Myocyte (in vitro differentiated cells): Measurements from ENCODE around the gene TXNL1. TPM values are rescaled to one million over a fixed set of nuclear protein-coding genes. Genes with fewer than 3 reads are reported as not detected.
"Not testable (repeated sequence)": the region's sequence is repeated elsewhere in the genome, so short reads cannot be mapped to it uniquely, and the experiment has no call there.

Source experiments
- DNase-seq: peaks from one replicate; pipeline ENCODE4 v3.0.0-alpha.2; 2012; ENCODE audit warnings: low read depth
- polyA plus RNA-seq: library from polyadenylated mRNA; unstranded; fragments of >200 nt; gene quantifications from one replicate; pipeline ENCODE4 v1.2.1, GENCODE V29; 2012; ENCODE audit warnings: missing spikeins
- total RNA-seq: library from RNA; depleted of rRNA; stranded (reverse); fragments of >200 nt; gene quantifications from 2 replicates; pipeline ENCODE4 v1.2.3, GENCODE V29; 2014

TXNL1 gene
- 67.5 and 78.9 TPM in 2 replicates for total RNA-seq
- 58.5 TPM for polyA plus RNA-seq

DNA sequence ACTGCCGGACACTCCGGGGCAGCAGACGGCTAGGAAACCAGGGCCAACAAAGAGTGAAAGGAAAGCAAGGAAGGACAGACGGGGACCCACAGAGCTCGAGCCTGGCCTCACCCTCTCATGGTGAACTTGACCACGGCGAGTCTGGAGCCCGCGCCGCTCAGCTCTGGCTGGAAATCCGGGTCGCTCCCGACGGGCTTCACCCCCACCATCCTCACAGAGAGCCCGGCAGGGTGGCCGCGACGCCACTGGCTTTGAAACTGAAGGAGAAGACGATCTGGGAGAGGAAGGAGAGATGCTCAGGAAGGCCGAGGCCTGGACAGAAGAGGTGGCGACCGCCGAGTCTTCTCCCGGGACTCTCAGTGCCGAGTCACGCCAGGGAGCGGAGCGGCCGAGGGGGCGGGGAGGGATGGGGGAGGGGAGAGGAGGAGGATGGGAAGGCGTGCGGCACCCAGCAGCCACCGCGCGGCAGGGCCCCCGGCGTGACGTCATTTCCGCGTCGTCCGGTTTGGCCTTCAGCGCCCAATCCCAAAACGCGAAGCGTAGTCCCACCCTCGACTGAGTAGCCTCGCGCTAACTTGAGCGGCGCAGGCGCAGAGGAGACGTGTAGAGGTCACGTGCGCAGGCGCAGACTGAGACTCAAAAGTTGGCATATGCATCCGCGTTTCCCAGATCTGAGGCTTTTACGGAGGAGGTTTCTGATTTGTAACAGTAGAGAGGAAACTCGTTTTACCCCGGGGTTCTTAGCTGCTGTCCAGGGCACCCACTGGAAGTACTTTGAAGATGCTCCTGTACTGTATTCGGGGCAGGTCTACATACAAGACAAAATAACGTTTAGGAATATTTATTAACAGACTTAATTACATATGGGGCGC lies at the start of gene TXNL1:
TXNL1 (minus strand) TSS at position 361 of the 872 bp plus-strand sequence; CDS start at position 209, 152 bp downstream.
- peak; percentile 99 for DNase-seq

GRCh38 chr18:56684277-56684676 lies 45.9 kb upstream of the TXNL1 start:
- no peak for DNase-seq

- DNase-seq = no peak
Measured at GRCh38 chr18:56678836-56679565, 40.6 kb upstream of the TXNL1 start.

DNA sequence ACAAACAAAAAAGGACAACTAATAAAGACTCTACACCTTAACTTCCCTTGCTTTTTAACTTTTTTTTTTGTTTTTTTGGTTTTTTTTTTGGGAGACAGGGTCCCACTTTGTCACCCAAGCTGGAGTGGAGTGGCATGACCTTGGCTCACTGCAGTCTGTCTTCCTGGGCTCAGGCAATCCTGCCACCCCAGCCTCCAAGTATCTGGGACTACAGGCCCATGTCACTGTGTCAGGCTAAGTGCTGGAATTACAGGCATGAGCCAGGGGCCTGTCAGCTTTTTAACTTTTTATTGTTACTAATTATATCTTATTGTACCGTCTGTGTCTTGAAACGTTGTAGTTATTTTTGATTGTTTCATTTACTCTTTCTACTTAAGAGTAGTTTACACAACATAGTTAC lies 38.2 kb upstream of the TXNL1 start:
- DNase-seq = no peak

- DNase-seq = no peak
Measured at GRCh38 chr18:56672981-56673380, 34.6 kb upstream of the TXNL1 start.

DNA sequence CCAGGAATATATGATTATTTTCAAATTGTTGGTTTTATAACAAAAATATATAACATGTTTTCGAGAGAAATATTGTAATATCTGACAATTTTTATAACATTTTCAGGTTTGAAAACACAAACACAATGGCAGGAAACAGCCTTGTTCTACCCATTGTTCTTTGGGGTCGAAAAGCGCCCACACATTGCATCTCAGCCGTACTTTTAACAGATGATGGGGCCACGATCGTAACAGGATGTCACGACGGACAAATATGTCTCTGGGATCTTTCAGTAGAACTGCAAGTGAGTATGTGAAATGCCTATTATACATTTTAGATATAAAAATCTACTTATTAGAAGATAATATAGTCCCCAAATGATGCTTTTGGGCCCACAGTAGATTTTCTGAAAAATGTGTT lies 34.0 kb upstream of the TXNL1 start:
- DNase-seq = no peak

- no peak for DNase-seq
Measured at GRCh38 chr18:56662902-56663301, 24.5 kb upstream of the TXNL1 start.

DNA sequence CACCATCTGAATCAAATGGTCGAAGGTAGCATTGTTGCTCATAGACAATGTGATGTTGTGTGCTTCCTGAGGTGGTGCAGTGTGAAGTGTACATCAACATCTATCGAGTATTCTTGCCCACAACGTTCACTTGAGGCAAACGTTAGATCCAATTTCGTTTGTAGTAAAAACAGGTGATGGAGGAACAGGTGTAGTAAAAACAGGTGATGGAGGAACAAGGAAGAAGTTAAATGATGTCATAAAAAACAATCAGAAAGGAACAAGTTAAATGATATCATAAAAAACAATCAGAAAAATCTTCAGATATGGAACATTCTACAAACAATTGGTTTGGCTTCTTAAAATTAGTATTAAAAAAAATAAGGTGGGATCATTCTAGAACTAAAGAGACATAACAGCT lies 24.1 kb upstream of the TXNL1 start:
- no peak for DNase-seq

DNA sequence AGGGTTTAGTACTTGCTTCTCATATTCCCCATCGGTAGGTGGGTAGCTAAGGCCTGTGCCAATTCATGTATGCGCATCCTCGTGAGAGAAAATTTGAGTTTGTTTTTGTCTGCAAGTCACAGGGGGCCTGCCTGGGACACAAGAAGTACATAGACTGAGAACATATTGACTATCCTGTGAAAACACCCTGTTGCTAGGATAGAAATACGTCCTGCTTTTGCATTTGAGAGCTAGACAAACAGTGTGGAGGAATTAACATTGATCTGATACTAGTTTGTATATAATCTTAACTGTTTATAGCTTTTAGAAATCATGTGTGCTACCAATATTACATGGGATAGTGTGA lies 23.6 kb upstream of the TXNL1 start:
- DNase-seq = no peak

- DNase-seq = peak; percentile 53
Measured at GRCh38 chr18:56661360-56662062, 23.1 kb upstream of the TXNL1 start.

GRCh38 chr18:56660655-56661054 lies 22.3 kb upstream of the TXNL1 start:
- DNase-seq = no peak

- DNase-seq = no peak
Measured at GRCh38 chr18:56659111-56659510, 20.7 kb upstream of the TXNL1 start.

DNA sequence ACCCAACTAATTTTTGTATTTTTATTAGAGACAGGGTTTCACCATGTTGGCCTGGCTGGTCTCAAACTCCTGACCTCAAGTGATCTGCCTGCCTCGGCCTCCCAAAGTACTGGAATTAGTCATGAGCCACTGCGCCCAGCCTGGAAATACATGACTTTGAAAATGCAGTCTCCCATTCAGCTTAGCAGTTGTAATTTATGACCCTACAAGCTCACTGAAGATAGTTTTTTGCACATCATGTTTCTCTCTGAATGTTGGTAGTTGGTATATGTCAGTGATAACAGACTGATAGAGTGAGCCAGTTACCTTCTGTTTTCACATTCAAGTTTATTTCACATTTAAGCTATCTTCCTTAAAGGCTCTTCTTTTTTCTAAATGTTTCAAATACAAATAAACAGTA lies 19.9 kb upstream of the TXNL1 start:
- no peak for DNase-seq

GRCh38 chr18:56654280-56654679 lies 15.9 kb upstream of the TXNL1 start:
- DNase-seq = not testable (repeated sequence)

GRCh38 chr18:56652802-56653201 lies 14.4 kb upstream of the TXNL1 start:
- DNase-seq = no peak

DNA sequence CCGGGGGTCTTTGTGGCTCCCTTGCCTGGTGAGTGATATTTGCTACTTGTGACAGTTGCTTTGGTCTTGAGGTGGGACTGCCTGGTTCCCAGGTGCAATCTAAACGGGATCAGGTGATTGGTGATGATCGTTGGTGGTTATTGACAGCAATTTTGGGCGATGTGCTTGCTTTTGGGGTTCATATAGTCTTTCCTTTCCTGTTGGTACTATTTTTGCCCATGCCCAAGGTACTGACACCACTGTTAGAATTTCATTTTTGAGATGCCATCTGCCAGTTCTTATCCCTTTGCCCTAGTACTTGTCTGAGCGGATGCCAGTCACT lies 13.3 kb upstream of the TXNL1 start:
- DNase-seq = no peak

GRCh38 chr18:56650944-56651770 lies 12.8 kb upstream of the TXNL1 start, which contains the start of gene WDR7:
Gene WDR7 (plus strand): TSS chr18:56651359. CDS start chr18:56672516, 21,157 bp downstream.
- peak; percentile 99 for DNase-seq

DNA sequence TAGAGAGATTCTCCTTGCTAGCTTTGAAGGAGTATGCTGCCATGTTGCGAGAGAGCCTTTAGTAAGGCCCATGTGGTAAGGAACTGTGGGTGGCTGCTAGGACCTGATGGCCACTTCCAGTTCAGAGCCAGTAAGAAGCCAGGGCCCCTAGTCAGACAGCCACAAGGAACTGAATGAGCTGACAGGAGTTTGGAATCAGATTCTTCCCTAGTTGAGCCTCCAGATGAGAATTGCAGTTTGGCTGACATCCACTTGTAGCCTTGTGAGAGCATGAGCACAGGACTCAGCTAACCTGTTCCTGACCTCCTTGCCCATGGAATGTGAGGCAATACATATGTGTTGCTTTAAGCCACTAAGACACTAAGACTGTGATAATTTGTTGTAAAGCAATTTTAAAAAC lies 11.6 kb upstream of the TXNL1 start:
- DNase-seq = no peak

- DNase-seq = no peak
Measured at GRCh38 chr18:56647951-56648893, 9.8 kb upstream of the TXNL1 start.

DNA sequence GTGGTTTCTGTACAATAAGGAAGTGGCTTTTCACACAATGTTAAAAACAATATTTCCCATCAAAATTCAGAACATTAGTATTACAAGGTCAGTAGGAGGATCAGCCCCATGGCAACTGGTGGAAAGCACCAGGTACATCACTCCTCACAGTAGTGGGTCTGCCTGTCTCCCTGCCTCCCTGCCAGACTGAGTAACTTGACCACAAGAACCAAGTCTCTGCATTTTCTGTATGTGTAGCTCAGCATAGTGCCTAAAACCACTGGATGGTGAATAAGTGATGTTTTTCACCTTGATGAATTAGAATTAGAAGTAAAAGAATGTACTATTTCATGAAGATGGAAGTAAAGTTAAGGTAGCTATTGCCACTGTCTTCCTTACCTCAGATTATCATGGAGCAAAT lies 8.7 kb upstream of the TXNL1 start:
- no peak for DNase-seq
